Nucleus accumbens (tissue), 56 donors: ENCODE measurements around the gene P3H2.

Experiments
- DNase-seq, 56 donors: peaks; one replicate each; lab custom pipeline; 2025; lab: John Stamatoyannopoulos, UW

The P3H2 gene

DNA sequence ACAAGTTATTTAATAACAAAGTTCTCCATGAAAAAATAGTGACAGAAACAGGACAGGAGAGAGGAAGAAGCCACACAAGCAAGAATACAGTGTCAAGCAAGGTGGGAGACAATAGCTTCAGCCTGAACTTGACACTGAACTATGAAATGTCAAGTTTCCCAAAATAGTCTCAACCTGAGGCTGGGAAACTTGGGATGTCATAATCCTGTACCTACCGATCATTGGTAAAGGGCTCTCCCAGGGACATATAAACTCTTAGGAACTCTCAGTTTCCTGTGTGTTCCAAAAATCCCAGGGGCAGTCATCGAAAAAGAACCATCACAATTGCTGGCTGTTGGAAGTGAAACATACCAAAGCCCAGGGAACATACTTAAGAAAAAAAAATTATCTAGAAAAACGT, 211.6 kb downstream of the P3H2 start:
- DNase-seq = no peak

DNA sequence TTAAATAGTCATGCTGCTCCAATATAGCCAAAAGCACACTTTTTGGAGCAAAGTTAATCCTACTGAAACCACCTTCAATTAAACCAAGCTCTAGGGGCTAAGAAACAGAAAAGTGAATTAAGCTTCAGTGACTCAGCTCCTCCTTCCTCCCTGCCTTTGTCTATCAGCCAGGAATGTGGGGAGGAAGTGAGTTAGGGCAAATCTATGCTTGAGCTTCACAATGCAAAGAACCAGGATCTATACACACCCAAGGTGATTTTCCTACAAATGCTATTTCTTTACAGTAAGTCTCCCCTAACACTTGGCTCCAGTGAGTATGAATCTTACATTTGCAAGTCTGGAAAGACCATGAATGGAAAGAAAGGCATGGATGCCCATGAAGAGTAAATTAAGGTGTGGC, 212.1 kb downstream of the P3H2 start:
- no peak for DNase-seq

DNA sequence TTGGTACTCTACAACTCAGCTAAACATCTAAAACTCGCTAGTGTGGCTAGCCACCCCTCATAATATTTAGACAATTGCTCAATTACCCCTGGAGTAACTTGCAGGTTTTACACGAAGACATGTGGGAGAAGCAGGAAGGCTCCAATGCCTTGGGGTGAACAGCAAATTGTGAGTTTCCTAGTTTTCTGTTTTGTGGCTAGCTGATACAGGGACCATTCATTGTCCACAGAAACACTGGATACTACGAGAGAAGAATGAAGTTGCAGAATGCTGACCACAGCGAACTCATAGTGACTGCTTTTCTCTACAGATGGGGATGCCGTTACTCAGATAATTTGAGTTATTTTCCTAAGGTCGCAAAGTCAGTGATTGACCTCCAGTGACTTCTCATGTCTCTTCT, 212.9 kb downstream of the P3H2 start:
- DNase-seq = no peak
